ENCODE measurements around the gene HOGA1. TPM values are rescaled to one million over a fixed set of nuclear protein-coding genes. Genes with fewer than 3 reads are reported as not detected.
A peak's percentile ranks its signal among the peaks of the same experiment; 100 is the strongest.

HOGA1 gene
- total and polyA plus RNA-seq, 9 donors, result 0.05 to 0.80 (median 0.23) TPM; not detected in 2

- Histone ChIP-seq H3K4me3 (no peak overlapping the region), H3K36me3 (no peaks in the 10 kb centered on the region), H3K4me1 (ENCODE audit: insufficient read depth) (no peaks in the 10 kb centered on the region), H3K9me3 (no peaks in the 10 kb centered on the region), H3K27me3 (no peaks in the 10 kb centered on the region), H3K27ac (no peak overlapping the region)
- TF ChIP-seq EP300 (IDR thresholded peaks at IDR 0.05), result no peak
- no peak for TF ChIP-seq CTCF (IDR thresholded peaks at IDR 0.05)
- no peak for TF ChIP-seq POLR2A (IDR thresholded peaks at IDR 0.05)
- intact Hi-C loops (cut with DNase I), result no loop called here
- 58 to 80% (median 77%) methylated on average over 4 to 5 of the region's 5 CpGs for WGBS, 3 donors
- peak in 1 of 5 donors; percentile 27 for DNase-seq
Observed at GRCh38 chr10:97570789-97571471, 13.3 kb upstream of the HOGA1 start.

- Histone ChIP-seq H3K4me3 (no peak overlapping the region), H3K4me1 (ENCODE audit: insufficient read depth) (no peaks in the 10 kb centered on the region), H3K27ac (no peak overlapping the region), H3K9me3 (no peaks in the 10 kb centered on the region), H3K36me3 (no peaks in the 10 kb centered on the region), H3K27me3 (no peaks in the 10 kb centered on the region)
- no peak for DNase-seq
- intact Hi-C loops (cut with DNase I), result loop anchor here in 1 of 4 donors (2.0 kb wide), 1 partner anchor 39 kb away; no protein-coding TSS in a partner anchor
- no peak for TF ChIP-seq EP300 (IDR thresholded peaks at IDR 0.05)
- TF ChIP-seq POLR2A (IDR thresholded peaks at IDR 0.05), result no peak
- TF ChIP-seq CTCF (IDR thresholded peaks at IDR 0.05), result no peak
- 79 to 87% (median 83%) methylated on average over 3 of the region's 3 CpGs for WGBS, 3 donors
Observed at GRCh38 chr10:97571622-97572021, 12.6 kb upstream of the HOGA1 start.

GRCh38 chr10:97572214-97572989 lies 11.8 kb upstream of the HOGA1 start, which contains the start of gene ANKRD2:
Gene ANKRD2, plus strand, starts transcription at chr10:97572779. Its CDS starts 10 bp downstream, at chr10:97572789.
- no peaks in the 10 kb centered on the region for H3K36me3 ChIP-seq
- no peak within 1 kb of the TSS for H3K27ac ChIP-seq
- TF ChIP-seq CTCF (IDR thresholded peaks at IDR 0.05) (peak in 2 of 3 donors; percentile 43 to 64), POLR2A (IDR thresholded peaks at IDR 0.05) (no peak), EP300 (IDR thresholded peaks at IDR 0.05) (no peak)
- WGBS, 3 donors, result 69 to 71% (median 71%) methylated on average over 16 of the region's 16 CpGs
- H3K4me3 ChIP-seq, result no peak within 1 kb of the TSS
- intact Hi-C loops (cut with DNase I), result loop anchor here in 1 of 4 donors (2.0 kb wide), 1 partner anchor 38 kb away; no protein-coding TSS in a partner anchor
- H3K9me3 ChIP-seq, result no peaks in the 10 kb centered on the region
- H3K4me1 ChIP-seq (ENCODE audit: insufficient read depth), result no peaks in the 10 kb centered on the region
- DNase-seq, result peak; percentile 54 to 74 (median 59)
- H3K27me3 ChIP-seq, result no peaks in the 10 kb centered on the region

- intact Hi-C loops (cut with DNase I), result loop anchor here in 1 of 4 donors (2.0 kb wide), 1 partner anchor 38 kb away; no protein-coding TSS in a partner anchor
- Histone ChIP-seq H3K27ac (no peak overlapping the region), H3K4me3 (no peak overlapping the region), H3K9me3 (no peaks in the 10 kb centered on the region), H3K4me1 (ENCODE audit: insufficient read depth) (no peaks in the 10 kb centered on the region), H3K27me3 (no peaks in the 10 kb centered on the region), H3K36me3 (no peaks in the 10 kb centered on the region)
- TF ChIP-seq POLR2A (IDR thresholded peaks at IDR 0.05) (no peak), EP300 (IDR thresholded peaks at IDR 0.05) (no peak)
- DNase-seq, result peak in 1 of 5 donors; percentile 20
- 94 to 95% (median 95%) methylated on average over 2 of the region's 2 CpGs for WGBS, 3 donors
Observed at GRCh38 chr10:97573021-97573420, 11.2 kb upstream of the HOGA1 start.

All from ovary (tissue), 9 donors.